HepG2 (cell line): ENCODE data around the gene CREB3. TPM values are rescaled to one million over a fixed set of nuclear protein-coding genes. Genes with fewer than 3 reads are reported as not detected.
A peak's percentile ranks its signal among the peaks of the same experiment; 100 is the strongest.

Source experiments
- ASH2L ChIP-seq: fragments of 300-600, 200-600 bp; sonication (generic); IDR thresholded peaks from 2 replicates; pipeline ENCODE4 v1.7.0; 2017; ENCODE audit warnings: low read depth, mild to moderate bottlenecking, moderate library complexity, mixed read lengths, low read length; ENCODE audit not compliant: insufficient read length
- BORCS8-MEF2B ChIP-seq: sonication (generic); formaldehyde crosslinking; IDR thresholded peaks from 2 replicates; pipeline ENCODE4 v1.8.0; 2022; ENCODE audit warnings: mild to moderate bottlenecking, missing genetic modification reagents
- CBFB ChIP-seq: sonication (generic); formaldehyde crosslinking; IDR thresholded peaks from 2 replicates; pipeline ENCODE4 v1.4.0; 2020; ENCODE audit warnings: missing genetic modification reagents
- GTF2F1 ChIP-seq: fragments of 150-350 bp; IDR thresholded peaks from 2 replicates; pipeline ENCODE4 v1.6.1; 2014; ENCODE audit warnings: low read length
- KLF16 ChIP-seq, 2 experiments: sonication (generic) in 1 of 2; formaldehyde crosslinking in 1 of 2; IDR thresholded peaks; 2 replicates each; pipeline versions ENCODE4 v1.6.1 to v1.8.0; 2016 to 2023; ENCODE audit warnings: missing genetic modification reagents in 2 of 2, missing compliant biosample characterization in 1 of 2
- PREB ChIP-seq: sonication (generic); formaldehyde crosslinking; IDR thresholded peaks from 2 replicates; pipeline ENCODE4 v1.4.0; 2020; ENCODE audit warnings: missing genetic modification reagents
- TAF1 ChIP-seq: sonication (generic); formaldehyde crosslinking; IDR thresholded peaks from 2 replicates; pipeline ENCODE4 v1.4.0; 2020; ENCODE audit warnings: missing genetic modification reagents
- TRIM24 ChIP-seq: sonication (generic); formaldehyde crosslinking; IDR thresholded peaks from 2 replicates; pipeline ENCODE4 v1.8.0; 2022; ENCODE audit warnings: mild to moderate bottlenecking, missing genetic modification reagents
- YY1 ChIP-seq: IDR thresholded peaks from 2 replicates; pipeline ENCODE4 v1.6.1; 2011; ENCODE audit warnings: low read length, low read depth, moderate library complexity, mild to moderate bottlenecking; ENCODE audit not compliant: insufficient read depth, insufficient replicate concordance
- ZBTB42 ChIP-seq: sonication (generic); formaldehyde crosslinking; IDR thresholded peaks from 2 replicates; pipeline ENCODE4 v1.5.0; 2020; ENCODE audit warnings: mild to moderate bottlenecking, missing genetic modification reagents
- ZFP37 ChIP-seq: sonication (generic); formaldehyde crosslinking; IDR thresholded peaks from 2 replicates; pipeline ENCODE4 v1.4.0; 2020; ENCODE audit warnings: missing genetic modification reagents, borderline replicate concordance
- ZFP82 ChIP-seq: sonication (generic); formaldehyde crosslinking; IDR thresholded peaks from 2 replicates; pipeline ENCODE4 v1.5.1; 2020; ENCODE audit warnings: mild to moderate bottlenecking, missing genetic modification reagents, borderline replicate concordance
- ZNF124 ChIP-seq: sonication (generic); formaldehyde crosslinking; IDR thresholded peaks from 2 replicates; pipeline ENCODE4 v1.4.0; 2020; ENCODE audit warnings: missing genetic modification reagents
- ZNF382 ChIP-seq: sonication (generic); formaldehyde crosslinking; IDR thresholded peaks from 2 replicates; pipeline ENCODE4 v1.5.0; 2020; ENCODE audit warnings: missing genetic modification reagents, mild to moderate bottlenecking, borderline replicate concordance
- ZNF432 ChIP-seq: sonication (generic); formaldehyde crosslinking; IDR thresholded peaks from 2 replicates; pipeline ENCODE4 v1.5.0; 2020; ENCODE audit warnings: missing genetic modification reagents, mild to moderate bottlenecking, borderline replicate concordance
- ZNF547 ChIP-seq: sonication (generic); formaldehyde crosslinking; IDR thresholded peaks from 2 replicates; pipeline ENCODE4 v1.5.1; 2020; ENCODE audit warnings: mild to moderate bottlenecking, missing genetic modification reagents
- ZNF577 ChIP-seq: sonication (generic); formaldehyde crosslinking; IDR thresholded peaks from 2 replicates; pipeline ENCODE4 v1.4.0; 2020; ENCODE audit warnings: mild to moderate bottlenecking, low read depth, missing genetic modification reagents, borderline replicate concordance
- ZNF772 ChIP-seq: sonication (generic); formaldehyde crosslinking; IDR thresholded peaks from 2 replicates; pipeline ENCODE4 v1.5.0; 2020; ENCODE audit warnings: mild to moderate bottlenecking, missing genetic modification reagents
- ZNF777 ChIP-seq: sonication (generic); formaldehyde crosslinking; IDR thresholded peaks from 2 replicates; pipeline ENCODE4 v1.4.0; 2020; ENCODE audit warnings: missing genetic modification reagents
- ZUFSP ChIP-seq: sonication (generic); formaldehyde crosslinking; IDR thresholded peaks from 2 replicates; pipeline ENCODE4 v1.9.0; 2021; ENCODE audit warnings: missing genetic modification reagents, mild to moderate bottlenecking, borderline replicate concordance
- polyA plus RNA-seq, 8 experiments: library from polyadenylated mRNA; depleted of rRNA in 3 of 8; stranded (reverse) in 7 of 8; unstranded in 1 of 8; fragments of >200 nt; fragmentation: Illumina TruSeq in 4 of 8; extraction: Trizol in 4 of 8; gene quantifications; 2 replicates each; pipeline versions ENCODE4 v1.2.1 to v1.2.3, GENCODE V29; 2011 to 2016; ENCODE audit warnings: low read depth in 4 of 8, missing spikeins in 1 of 8, mixed read lengths in 1 of 8; ENCODE audit not compliant: insufficient read depth in 1 of 8
- total RNA-seq, 5 experiments: library from RNA; depleted of rRNA; stranded (reverse); fragments of >200 nt; fragmentation: Illumina TruSeq; extraction: Trizol; gene quantifications; 2 replicates each; pipeline ENCODE4 v1.2.3, GENCODE V29; 2016; ENCODE audit warnings: low read depth in 1 of 5
- TF ChIP-seq, protein P1 (sequence below): sonication (generic); formaldehyde crosslinking; IDR thresholded peaks from 2 replicates; pipeline ENCODE4 v1.4.0; 2020; ENCODE audit warnings: mild to moderate bottlenecking, missing genetic modification reagents
- TF ChIP-seq, protein P2 (sequence below), 2 experiments: fragments of 450-650 bp in 1 of 2; sonication (generic) in 1 of 2; formaldehyde crosslinking; IDR thresholded peaks; 2 replicates each; pipeline versions ENCODE4 v1.5.0 to v1.8.0; 2020 to 2022; ENCODE audit warnings: mild to moderate bottlenecking in 1 of 2, missing genetic modification reagents in 1 of 2
- TF ChIP-seq, protein P3 (sequence below): sonication (generic); formaldehyde crosslinking; conservative IDR thresholded peaks from 2 replicates; pipeline ENCODE4 v1.4.0; 2020; ENCODE audit warnings: missing genetic modification reagents

The CREB3 gene
- total and polyA plus RNA-seq, 2 of the 13 experiments (the other 11 are each of a cell fraction or from before 2014, with no cell fraction given) = 11.1 to 34.2 TPM

GRCh38 chr9:35732185-35732799 is at the start of gene CREB3, which contains the start of gene TLN1 (continued):
- TF ChIP-seq ZBTB42 (CRISPR knock-in tag) = no peak
- TF ChIP-seq ZNF124 (CRISPR knock-in tag) = peak; percentile 56; the same call in 1 of the 2 replicates
- TF ChIP-seq GTF2F1 = no peak
- TF ChIP-seq PREB (CRISPR knock-in tag) = no peak
- peak; percentile 53; the same call in 1 of the 2 replicates for TF ChIP-seq ZFP82 (CRISPR knock-in tag)
- TF ChIP-seq, protein P1, sequence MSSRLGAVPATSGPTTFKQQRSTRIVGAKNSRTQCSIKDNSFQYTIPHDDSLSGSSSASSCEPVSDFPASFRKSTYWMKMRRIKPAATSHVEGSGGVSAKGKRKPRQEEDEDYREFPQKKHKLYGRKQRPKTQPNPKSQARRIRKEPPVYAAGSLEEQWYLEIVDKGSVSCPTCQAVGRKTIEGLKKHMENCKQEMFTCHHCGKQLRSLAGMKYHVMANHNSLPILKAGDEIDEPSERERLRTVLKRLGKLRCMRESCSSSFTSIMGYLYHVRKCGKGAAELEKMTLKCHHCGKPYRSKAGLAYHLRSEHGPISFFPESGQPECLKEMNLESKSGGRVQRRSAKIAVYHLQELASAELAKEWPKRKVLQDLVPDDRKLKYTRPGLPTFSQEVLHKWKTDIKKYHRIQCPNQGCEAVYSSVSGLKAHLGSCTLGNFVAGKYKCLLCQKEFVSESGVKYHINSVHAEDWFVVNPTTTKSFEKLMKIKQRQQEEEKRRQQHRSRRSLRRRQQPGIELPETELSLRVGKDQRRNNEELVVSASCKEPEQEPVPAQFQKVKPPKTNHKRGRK (CRISPR knock-in tag) = no peak
- 0 out of 2 replicates have a peak, but pooled peaks have one; percentile 43 for TF ChIP-seq ZNF772 (CRISPR knock-in tag)
- no peak for TF ChIP-seq ZNF577 (CRISPR knock-in tag)
- TF ChIP-seq YY1 = peak; percentile 46
- TF ChIP-seq ZUFSP (CRISPR knock-in tag) = no peak
- peak; percentile 72; the same call in 1 of the 2 replicates for TF ChIP-seq TAF1 (CRISPR knock-in tag)
- peak; percentile 58 for TF ChIP-seq ZNF777 (CRISPR knock-in tag)
- no peak for TF ChIP-seq ZFP37 (CRISPR knock-in tag)
- TF ChIP-seq, protein P2, sequence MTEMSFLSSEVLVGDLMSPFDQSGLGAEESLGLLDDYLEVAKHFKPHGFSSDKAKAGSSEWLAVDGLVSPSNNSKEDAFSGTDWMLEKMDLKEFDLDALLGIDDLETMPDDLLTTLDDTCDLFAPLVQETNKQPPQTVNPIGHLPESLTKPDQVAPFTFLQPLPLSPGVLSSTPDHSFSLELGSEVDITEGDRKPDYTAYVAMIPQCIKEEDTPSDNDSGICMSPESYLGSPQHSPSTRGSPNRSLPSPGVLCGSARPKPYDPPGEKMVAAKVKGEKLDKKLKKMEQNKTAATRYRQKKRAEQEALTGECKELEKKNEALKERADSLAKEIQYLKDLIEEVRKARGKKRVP (CRISPR knock-in tag; IDR thresholded peaks at IDR 0.05) = no peak
- TF ChIP-seq, protein P3, sequence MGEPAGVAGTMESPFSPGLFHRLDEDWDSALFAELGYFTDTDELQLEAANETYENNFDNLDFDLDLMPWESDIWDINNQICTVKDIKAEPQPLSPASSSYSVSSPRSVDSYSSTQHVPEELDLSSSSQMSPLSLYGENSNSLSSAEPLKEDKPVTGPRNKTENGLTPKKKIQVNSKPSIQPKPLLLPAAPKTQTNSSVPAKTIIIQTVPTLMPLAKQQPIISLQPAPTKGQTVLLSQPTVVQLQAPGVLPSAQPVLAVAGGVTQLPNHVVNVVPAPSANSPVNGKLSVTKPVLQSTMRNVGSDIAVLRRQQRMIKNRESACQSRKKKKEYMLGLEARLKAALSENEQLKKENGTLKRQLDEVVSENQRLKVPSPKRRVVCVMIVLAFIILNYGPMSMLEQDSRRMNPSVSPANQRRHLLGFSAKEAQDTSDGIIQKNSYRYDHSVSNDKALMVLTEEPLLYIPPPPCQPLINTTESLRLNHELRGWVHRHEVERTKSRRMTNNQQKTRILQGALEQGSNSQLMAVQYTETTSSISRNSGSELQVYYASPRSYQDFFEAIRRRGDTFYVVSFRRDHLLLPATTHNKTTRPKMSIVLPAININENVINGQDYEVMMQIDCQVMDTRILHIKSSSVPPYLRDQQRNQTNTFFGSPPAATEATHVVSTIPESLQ (CRISPR knock-in tag) = no peak
- TF ChIP-seq ZNF547 = peak; percentile 74
- TF ChIP-seq ZNF432 = no peak
- no peak for TF ChIP-seq ZNF382 (CRISPR knock-in tag)
- TF ChIP-seq CBFB (CRISPR knock-in tag) = peak; percentile 81
- TF ChIP-seq KLF16 (CRISPR knock-in tag; IDR thresholded peaks at IDR 0.05) = peak in 1 of 2 experiments; percentile 79; a peak in 2 of 4 replicates
- TF ChIP-seq ASH2L = peak; percentile 83
- TF ChIP-seq TRIM24 (CRISPR knock-in tag) = no peak
- peak; percentile 80; the same call in 1 of the 2 replicates for TF ChIP-seq BORCS8-MEF2B (CRISPR knock-in tag)
